ENCODE measurements around the gene ENOSF1.

The ENOSF1 gene

GRCh38 chr18:670522-670921, 41.9 kb downstream of the ENOSF1 start:
- H3K27me3 ChIP-seq (replicated peaks) = no peaks in the 10 kb centered on the region
- DNase-seq = no peak
- in situ Hi-C loops (cut with HindIII; ENCODE audit: low pct_ligation_motif_present, low sequenced_read_pairs) = no loop called here
- peaks cover 11% of the 10 kb centered on the region for H3K36me3 ChIP-seq (replicated peaks)
- TF ChIP-seq, protein P1, sequence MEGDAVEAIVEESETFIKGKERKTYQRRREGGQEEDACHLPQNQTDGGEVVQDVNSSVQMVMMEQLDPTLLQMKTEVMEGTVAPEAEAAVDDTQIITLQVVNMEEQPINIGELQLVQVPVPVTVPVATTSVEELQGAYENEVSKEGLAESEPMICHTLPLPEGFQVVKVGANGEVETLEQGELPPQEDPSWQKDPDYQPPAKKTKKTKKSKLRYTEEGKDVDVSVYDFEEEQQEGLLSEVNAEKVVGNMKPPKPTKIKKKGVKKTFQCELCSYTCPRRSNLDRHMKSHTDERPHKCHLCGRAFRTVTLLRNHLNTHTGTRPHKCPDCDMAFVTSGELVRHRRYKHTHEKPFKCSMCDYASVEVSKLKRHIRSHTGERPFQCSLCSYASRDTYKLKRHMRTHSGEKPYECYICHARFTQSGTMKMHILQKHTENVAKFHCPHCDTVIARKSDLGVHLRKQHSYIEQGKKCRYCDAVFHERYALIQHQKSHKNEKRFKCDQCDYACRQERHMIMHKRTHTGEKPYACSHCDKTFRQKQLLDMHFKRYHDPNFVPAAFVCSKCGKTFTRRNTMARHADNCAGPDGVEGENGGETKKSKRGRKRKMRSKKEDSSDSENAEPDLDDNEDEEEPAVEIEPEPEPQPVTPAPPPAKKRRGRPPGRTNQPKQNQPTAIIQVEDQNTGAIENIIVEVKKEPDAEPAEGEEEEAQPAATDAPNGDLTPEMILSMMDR (IDR thresholded peaks at IDR 0.05; ENCODE audit: low read depth, low read length, missing control alignments) = no peak
- no peak overlapping the region for H3K27ac ChIP-seq
- H3K4me3 ChIP-seq (ENCODE audit: low read depth, low read length) = no peak overlapping the region

GRCh38 chr18:669077-669476, 43.4 kb downstream of the ENOSF1 start:
- peaks cover 11% of the 10 kb centered on the region for H3K36me3 ChIP-seq (replicated peaks)
- in situ Hi-C loops (cut with HindIII; ENCODE audit: low pct_ligation_motif_present, low sequenced_read_pairs) = no loop called here
- TF ChIP-seq, protein P1 (IDR thresholded peaks at IDR 0.05; ENCODE audit: low read depth, low read length, missing control alignments) = no peak
- no peak for DNase-seq
- H3K27me3 ChIP-seq (replicated peaks) = no peaks in the 10 kb centered on the region
- H3K4me3 ChIP-seq (ENCODE audit: low read depth, low read length) = no peak overlapping the region
- H3K27ac ChIP-seq = no peak overlapping the region

DNA sequence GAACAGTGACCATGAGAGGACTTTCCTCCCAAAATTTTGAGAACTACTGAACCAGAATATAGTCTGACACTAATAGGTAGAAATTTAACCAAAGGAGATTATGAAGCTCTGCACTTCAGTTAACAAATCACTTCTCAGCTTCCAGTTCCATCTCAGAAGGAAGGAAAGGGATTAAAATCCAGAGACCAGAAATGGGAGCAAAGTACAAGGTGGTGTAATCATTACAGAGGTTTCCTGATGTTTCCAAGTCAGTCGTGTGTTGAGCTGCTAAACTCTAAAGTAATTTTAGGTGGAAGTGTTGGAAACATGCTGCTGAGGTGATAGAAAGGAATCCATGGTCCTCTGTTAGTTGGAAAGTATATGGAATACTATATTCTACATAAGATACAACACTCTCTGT, 44.2 kb downstream of the ENOSF1 start:
- peaks cover 6% of the 10 kb centered on the region for H3K36me3 ChIP-seq (replicated peaks)
- no peak for DNase-seq
- no peak overlapping the region for H3K4me3 ChIP-seq (ENCODE audit: low read depth, low read length)
- in situ Hi-C loops (cut with HindIII; ENCODE audit: low pct_ligation_motif_present, low sequenced_read_pairs) = no loop called here
- H3K27me3 ChIP-seq (replicated peaks) = no peaks in the 10 kb centered on the region
- no peak overlapping the region for H3K27ac ChIP-seq
- TF ChIP-seq, protein P1 (IDR thresholded peaks at IDR 0.05; ENCODE audit: low read depth, low read length, missing control alignments) = no peak

DNA sequence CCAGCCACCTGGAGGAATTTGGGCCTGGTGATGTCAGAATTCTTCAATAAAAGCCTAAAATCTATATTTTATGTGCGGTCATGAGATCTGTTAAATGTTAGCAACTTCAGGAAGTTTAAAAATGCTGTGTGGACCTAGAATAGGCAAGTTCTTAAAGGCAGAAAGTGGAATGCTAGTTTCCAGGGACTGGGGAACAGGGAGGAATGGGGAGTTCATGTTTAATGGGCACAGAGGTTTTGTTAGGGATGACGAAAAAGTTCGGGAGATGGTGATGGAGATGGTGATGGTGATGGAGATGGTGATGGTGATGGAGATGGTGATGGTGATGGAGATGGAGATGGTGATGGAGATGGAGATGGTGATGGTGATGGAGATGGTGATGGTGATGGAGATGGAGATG, 45.8 kb downstream of the ENOSF1 start:
- Histone ChIP-seq H3K27ac (no peak overlapping the region), H3K27me3 (replicated peaks) (no peaks in the 10 kb centered on the region), H3K36me3 (replicated peaks) (peaks cover 3% of the 10 kb centered on the region), H3K4me3 (ENCODE audit: low read depth, low read length) (no peak overlapping the region)
- no peak for DNase-seq
- in situ Hi-C loops (cut with HindIII; ENCODE audit: low pct_ligation_motif_present, low sequenced_read_pairs) = no loop called here
- TF ChIP-seq, protein P1 (IDR thresholded peaks at IDR 0.05; ENCODE audit: low read depth, low read length, missing control alignments) = no peak

GRCh38 chr18:666177-666576, 46.3 kb downstream of the ENOSF1 start:
- Histone ChIP-seq H3K27ac (no peak overlapping the region), H3K27me3 (replicated peaks) (no peaks in the 10 kb centered on the region), H3K36me3 (replicated peaks) (no peaks in the 10 kb centered on the region), H3K4me3 (ENCODE audit: low read depth, low read length) (no peak overlapping the region)
- TF ChIP-seq, protein P1 (IDR thresholded peaks at IDR 0.05; ENCODE audit: low read depth, low read length, missing control alignments) = peak; percentile 52
- DNase-seq = no peak
- in situ Hi-C loops (cut with HindIII; ENCODE audit: low pct_ligation_motif_present, low sequenced_read_pairs) = no loop called here

DNA sequence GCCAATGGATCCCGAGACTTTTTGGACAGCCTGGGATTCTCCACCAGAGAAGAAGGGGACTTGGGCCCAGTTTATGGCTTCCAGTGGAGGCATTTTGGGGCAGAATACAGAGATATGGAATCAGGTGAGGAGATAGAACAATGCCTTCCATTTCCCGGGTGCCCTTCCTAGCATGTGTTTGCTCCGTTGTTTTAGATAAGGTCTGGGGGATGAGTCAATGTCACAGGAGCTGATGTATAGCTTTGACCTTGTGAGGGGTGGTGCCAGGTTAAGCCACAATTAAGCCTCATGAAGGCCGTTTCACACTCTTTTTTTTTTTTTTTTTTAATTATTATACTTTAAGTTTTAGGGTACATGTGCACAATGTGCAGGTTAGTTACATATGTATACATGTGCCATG, 50.2 kb downstream of the ENOSF1 start:
- no peak overlapping the region for H3K4me3 ChIP-seq (ENCODE audit: low read depth, low read length)

More for the DNA sequence above, 50.2 kb downstream of the ENOSF1 start:
- DNase-seq = no peak
- Histone ChIP-seq H3K36me3 (replicated peaks) (no peaks in the 10 kb centered on the region), H3K27me3 (replicated peaks) (no peaks in the 10 kb centered on the region), H3K27ac (no peak overlapping the region)
- in situ Hi-C loops (cut with HindIII; ENCODE audit: low pct_ligation_motif_present, low sequenced_read_pairs) = no loop called here
- TF ChIP-seq, protein P1 (IDR thresholded peaks at IDR 0.05; ENCODE audit: low read depth, low read length, missing control alignments) = no peak
